Measurements from ENCODE around the gene SCD5.

Gene SCD5

GRCh38 chr4:82624819-82625218 lies 173.8 kb downstream of the SCD5 start:
- DNase-seq: no peak

GRCh38 chr4:82623121-82623683 lies 175.4 kb downstream of the SCD5 start:
- DNase-seq: no peak

- DNase-seq: no peak
These were observed 177.3 kb downstream of the SCD5 start for GRCh38 chr4:82621251-82621650.

DNA sequence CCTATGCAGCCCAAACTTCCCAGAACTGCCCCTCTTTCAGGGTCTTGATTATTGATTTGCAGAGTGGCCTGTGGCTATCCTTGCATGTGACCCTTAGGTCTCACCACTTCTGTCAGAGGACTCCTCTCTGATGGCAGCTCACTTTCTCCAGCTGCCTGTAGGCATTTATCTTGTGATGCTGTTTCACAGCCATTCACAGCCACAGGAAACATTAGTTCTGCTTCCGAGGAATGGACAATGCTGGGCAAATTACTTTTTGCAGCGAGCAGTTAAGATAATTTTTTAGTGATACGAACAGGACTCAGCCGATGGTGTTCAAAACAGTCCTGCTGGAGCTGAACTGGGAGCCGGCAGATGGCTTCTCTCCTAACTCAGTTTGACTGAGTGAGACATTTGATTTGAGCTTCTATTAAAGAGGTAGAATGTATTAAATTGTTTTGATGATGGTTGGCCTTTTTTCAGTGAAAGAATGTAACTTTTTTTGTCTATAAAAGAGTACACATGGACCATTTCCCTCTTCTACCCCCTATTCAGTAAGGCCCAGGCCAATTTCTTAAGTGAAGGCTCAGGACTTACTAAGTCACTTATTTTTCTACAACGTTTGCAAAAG lies 178.4 kb downstream of the SCD5 start:
- DNase-seq: no peak

DNA sequence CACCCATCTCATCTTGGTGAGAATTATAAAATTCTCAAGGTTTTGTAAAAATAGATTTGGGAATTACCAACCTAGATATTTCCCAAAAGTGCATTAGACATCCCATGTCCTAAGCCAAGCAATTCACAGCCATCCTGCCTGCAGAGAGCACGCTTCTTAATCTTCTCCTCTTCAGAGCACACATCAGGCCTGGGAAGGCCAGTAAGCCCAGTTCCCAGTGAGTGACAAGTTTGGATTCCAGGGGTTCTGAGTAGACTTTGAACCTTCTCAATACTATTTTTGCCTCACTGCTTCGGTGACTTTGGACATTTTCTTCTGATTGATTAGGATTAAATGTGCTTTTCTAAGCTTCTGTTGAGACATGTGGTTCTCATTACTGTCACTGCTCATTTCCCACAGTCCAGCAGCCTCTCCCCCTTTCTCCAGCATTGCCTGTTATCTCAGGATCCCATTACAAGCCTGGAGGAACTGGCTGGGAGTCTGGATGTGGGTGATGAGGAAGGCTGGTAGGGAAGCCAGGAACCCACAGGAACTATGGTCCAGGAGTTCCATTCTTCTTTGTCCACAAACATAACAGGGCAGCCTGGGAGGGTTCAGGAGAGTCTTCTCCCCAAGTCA lies 180.4 kb downstream of the SCD5 start:
- no peak for DNase-seq

DNA sequence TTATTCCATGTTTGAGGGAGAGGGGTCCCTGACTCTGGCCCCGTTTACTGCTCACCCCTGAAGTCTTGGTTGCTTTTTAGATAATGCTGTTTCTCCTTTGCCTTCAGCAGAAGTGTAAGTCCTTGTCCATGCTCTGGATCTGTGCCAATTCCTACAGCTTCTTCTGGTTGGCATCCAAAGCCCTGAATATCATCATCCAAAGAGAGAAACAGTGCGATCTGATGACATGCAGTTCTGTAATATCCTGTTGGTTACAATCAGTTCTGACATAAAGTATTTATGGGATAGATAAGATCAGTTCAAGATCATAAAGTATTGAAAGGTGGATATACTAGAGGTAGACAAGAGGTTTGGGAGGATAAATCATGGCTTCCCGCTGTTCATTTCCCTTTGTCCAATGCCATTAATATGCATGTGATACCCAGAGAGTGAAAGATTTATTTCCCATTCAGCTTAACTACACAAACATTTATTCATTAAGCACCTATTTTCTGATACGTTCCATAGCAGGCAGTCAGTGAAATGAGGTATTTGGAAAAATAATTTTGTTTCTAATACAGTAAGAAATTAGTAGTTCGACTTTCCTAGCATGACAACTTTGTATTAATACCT lies 183.7 kb downstream of the SCD5 start:
- DNase-seq: no peak

DNA sequence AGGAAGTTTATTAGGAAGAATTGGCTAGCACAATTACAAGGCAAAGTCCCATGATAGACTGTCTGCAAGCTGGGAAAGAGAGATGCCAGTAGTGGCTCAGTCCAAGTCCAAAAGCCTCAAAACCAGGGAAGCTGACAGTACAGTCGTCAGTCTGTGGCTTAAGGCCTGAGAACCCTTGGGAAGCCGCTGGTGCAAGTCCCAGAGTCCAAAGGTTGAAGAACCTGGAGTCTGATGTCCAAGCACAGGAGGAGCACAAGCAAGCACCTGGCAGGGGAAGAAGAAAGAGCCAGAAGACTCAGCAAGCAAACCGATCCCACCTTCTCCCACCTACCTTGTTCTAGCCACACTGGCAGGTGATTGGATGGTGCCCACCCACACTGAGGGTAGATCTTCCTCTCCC lies 185.5 kb downstream of the SCD5 start:
- no peak for DNase-seq

GRCh38 chr4:82611982-82612381 lies 186.6 kb downstream of the SCD5 start:
- DNase-seq: no peak

DNA sequence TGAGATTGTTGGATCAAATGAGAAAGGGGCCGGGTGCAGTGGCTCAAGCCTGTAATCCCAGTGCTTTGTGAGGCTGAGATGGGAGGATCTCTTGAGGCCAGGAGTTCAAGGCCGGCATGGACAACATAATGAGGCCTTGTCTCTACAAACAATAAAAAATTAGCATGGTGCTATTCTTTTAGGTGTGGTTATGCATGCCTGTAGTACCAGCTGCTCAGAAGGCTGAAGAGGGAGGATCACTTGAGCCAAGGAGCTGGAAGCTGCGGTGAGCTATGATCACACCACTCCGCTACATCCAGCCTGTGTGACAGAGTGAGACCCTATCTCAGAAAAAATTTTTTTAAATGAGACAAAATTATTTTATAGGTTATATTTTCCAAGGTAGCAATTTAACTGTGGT lies 187.1 kb downstream of the SCD5 start:
- no peak for DNase-seq

GRCh38 chr4:82610041-82610440 lies 188.6 kb downstream of the SCD5 start:
- DNase-seq: no peak

DNA sequence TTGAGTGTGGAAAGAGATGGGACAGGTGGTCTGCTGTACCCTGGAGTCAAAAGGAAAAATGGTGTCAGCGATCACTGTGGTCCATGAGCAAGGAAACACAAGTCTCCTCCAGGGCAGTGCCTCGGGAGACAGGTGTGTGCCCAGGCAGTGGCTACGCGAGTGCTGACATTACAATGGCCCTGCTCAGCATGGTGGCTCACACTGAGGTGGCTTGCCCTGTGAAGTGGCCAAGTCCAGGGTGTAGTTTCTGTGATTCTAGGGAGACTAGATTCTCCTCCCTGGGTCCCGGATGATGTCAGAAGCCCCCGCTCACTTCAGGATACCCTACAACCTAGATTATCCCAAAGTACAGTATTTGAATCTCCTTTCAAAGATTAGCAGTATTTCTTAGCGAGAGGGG lies 192.0 kb downstream of the SCD5 start:
- DNase-seq: no peak

GRCh38 chr4:82604522-82604921 lies 194.1 kb downstream of the SCD5 start:
- no peak for DNase-seq

GRCh38 chr4:82601242-82602015 lies 197.2 kb downstream of the SCD5 start:
- no peak for DNase-seq

- DNase-seq: no peak
These were observed 199.3 kb downstream of the SCD5 start for GRCh38 chr4:82599336-82599735.

GRCh38 chr4:82594456-82594855 lies 204.1 kb downstream of the SCD5 start:
- no peak for DNase-seq

GRCh38 chr4:82593411-82593810 lies 205.2 kb downstream of the SCD5 start:
- DNase-seq: no peak

GRCh38 chr4:82592639-82593038 lies 206.0 kb downstream of the SCD5 start:
- no peak for DNase-seq

GRCh38 chr4:82591592-82591991 lies 207.0 kb downstream of the SCD5 start:
- no peak for DNase-seq

DNA sequence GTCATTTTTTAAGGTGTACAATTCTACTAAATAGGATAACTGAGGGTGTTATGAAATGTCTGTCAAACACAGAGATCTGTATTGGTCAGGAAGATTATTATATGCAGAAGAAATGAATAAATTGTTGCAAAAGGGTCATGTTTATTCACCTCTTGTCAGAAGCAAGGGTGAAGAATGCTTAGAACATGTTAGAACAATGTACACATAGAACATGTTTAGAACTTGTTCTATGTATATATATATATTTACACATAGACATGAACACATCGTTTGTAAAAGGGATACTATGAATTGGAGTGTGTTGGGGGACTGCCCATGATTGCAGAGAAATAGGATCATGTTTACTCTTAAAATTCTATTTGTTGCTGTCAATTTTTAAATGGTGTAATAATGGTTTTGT lies 208.8 kb downstream of the SCD5 start:
- no peak for DNase-seq

DNA sequence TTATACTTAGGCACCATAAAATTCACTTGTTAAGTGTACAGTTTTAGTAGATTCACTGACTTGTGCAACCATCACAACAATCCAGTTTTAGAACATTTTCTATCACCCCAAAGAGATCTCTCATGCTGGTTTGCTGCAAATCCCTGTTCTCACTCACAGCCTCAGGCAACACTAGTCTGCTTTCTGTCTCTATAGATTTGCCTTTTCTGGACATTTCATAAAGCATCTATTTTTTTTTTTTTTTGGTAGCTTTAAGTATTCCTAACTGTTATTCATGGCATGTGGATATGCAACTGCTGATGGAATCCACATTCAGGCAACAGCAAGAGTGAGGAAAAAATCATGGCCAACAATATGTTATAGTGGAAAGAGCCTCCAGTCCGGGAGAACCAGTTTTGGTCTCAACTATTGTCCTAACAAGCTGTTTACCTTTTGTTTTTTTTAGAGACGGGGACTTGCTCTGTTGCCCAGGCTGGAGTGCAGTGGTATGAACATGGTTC lies 209.8 kb downstream of the SCD5 start:
- DNase-seq: no peak

- DNase-seq: no peak
These were observed 210.6 kb downstream of the SCD5 start for GRCh38 chr4:82587826-82588540.

DNA sequence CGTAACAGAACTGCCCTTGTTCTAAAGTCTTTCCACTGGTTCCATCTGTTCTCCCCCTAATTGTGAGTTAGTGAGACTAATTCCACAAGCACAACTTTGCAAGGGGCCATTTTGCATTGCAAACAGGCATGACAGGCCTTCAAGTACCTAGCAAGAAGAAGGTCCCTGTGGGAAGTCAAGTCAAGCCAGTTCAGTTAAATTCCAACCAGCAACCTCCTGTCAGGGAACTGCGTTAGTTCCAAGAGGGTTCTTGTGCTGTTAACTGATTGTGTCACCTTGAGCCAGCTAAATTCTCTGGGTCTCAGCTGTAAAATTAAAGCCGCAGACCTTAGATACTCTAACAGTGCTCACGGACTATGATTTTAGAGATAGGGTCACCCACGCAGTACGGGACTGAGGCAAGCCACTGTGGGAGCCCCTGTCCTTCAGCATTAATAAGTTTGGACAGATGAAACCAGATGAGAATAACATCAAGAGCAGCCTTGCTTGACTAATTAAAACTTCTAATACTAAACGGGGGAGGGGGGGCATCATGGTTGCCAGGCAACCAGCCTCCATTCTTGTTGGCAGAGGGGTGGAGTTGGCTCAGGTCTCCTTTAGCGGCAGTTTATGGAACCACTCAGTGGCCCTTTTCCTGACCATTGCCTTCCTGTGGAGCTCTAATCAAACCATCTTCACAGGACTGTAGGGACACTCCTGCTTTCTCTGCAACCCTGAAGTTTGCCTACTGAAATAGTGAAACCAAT lies 212.7 kb downstream of the SCD5 start:
- DNase-seq: no peak
